DND-41 (cell line): ENCODE data around the gene TFF2.

ENCODE experiments used
- ATAC-seq: fragments of 200-7000 bp; cut with Tn5 transposase; 3 replicates; pipeline ENCODE4 v1.9.1; 2021; ENCODE audit warnings: low read depth; ENCODE audit not compliant: insufficient read depth
- DNase-seq: peaks from one replicate; pipeline ENCODE4 v3.0.0-alpha.2; 2020
- H2AFZ ChIP-seq: 2 replicates; pipeline ENCODE4 v1.6.0; 2012; ENCODE audit warnings: low read depth, low read length
- H3K27ac ChIP-seq: 2 replicates; pipeline ENCODE4 v1.5.1; 2012; ENCODE audit warnings: low read length, inconsistent platforms
- H3K27me3 ChIP-seq: fragments of 200-600 bp; sonication (generic); 2 replicates; pipeline ENCODE4 v1.6.0; 2012; ENCODE audit warnings: low read length, mild to moderate bottlenecking, inconsistent platforms; ENCODE audit not compliant: insufficient read depth, poor library complexity
- H3K36me3 ChIP-seq: 2 replicates; pipeline ENCODE4 v1.5.1; 2012; ENCODE audit warnings: low read length, inconsistent platforms; ENCODE audit not compliant: insufficient read depth
- H3K4me1 ChIP-seq: 2 replicates; pipeline ENCODE4 v1.5.1; 2012; ENCODE audit warnings: mild to moderate bottlenecking, low read length; ENCODE audit not compliant: insufficient read depth
- H3K4me2 ChIP-seq: 2 replicates; pipeline ENCODE4 v1.6.0; 2012; ENCODE audit warnings: mild to moderate bottlenecking, moderate library complexity, low read length, inconsistent platforms; ENCODE audit not compliant: insufficient read depth
- H3K4me3 ChIP-seq, 2 experiments: fragments of 200-600 bp in 1 of 2; shearing (Covaris generic) in 1 of 2; 2 replicates each; pipeline ENCODE4 v1.5.1; 2012 to 2016; ENCODE audit warnings: inconsistent platforms in 2 of 2, low read length in 2 of 2, mild to moderate bottlenecking in 2 of 2, low read depth in 1 of 2, moderate library complexity in 1 of 2
- H3K79me2 ChIP-seq: 2 replicates; pipeline ENCODE4 v1.6.0; 2012; ENCODE audit warnings: low read length, inconsistent platforms; ENCODE audit not compliant: insufficient read depth
- H3K9ac ChIP-seq: 2 replicates; pipeline ENCODE4 v1.6.0; 2012; ENCODE audit warnings: low read depth, mild to moderate bottlenecking, inconsistent platforms, low read length, moderate library complexity
- H3K9me3 ChIP-seq: 2 replicates; pipeline ENCODE4 v1.5.1; 2012; ENCODE audit warnings: low read length, moderate library complexity, mild to moderate bottlenecking, inconsistent platforms; ENCODE audit not compliant: insufficient read depth, severe bottlenecking
- H4K20me1 ChIP-seq: 2 replicates; pipeline ENCODE4 v1.6.0; 2012; ENCODE audit warnings: low read length; ENCODE audit not compliant: insufficient read depth
- CTCF ChIP-seq: IDR thresholded peaks from 2 replicates; pipeline ENCODE4 v1.5.1; 2012; ENCODE audit warnings: borderline replicate concordance, low read length, moderate library complexity, mild to moderate bottlenecking; ENCODE audit not compliant: poor library complexity, severe bottlenecking; ENCODE audit errors: extremely low read depth
- EZH2 ChIP-seq: IDR thresholded peaks from 3 replicates; pipeline ENCODE4 v1.6.1; 2012; ENCODE audit warnings: borderline replicate concordance, low read depth, mild to moderate bottlenecking, moderate library complexity, low read length, inconsistent platforms; ENCODE audit not compliant: severe bottlenecking

The TFF2 gene

GRCh38 chr21:42337830-42338728 lies 12.7 kb downstream of the TFF2 start:
- no peak overlapping the region for H3K27ac ChIP-seq
- H3K36me3 ChIP-seq, result no peaks in the 10 kb centered on the region
- H2AFZ ChIP-seq, result no peak overlapping the region
- H3K4me1 ChIP-seq, result no peaks in the 10 kb centered on the region
- ATAC-seq (peak; percentile 87), DNase-seq (peak; percentile 69)
- H3K4me3 ChIP-seq, result no peak overlapping the region
- H3K27me3 ChIP-seq, result no peaks in the 10 kb centered on the region
- TF ChIP-seq CTCF, result peak; percentile 86
- no peak for TF ChIP-seq EZH2
- H4K20me1 ChIP-seq, result no peaks in the 10 kb centered on the region
- no peak overlapping the region for H3K4me2 ChIP-seq
- H3K9ac ChIP-seq, result no peak overlapping the region
- H3K9me3 ChIP-seq, result no peaks in the 10 kb centered on the region
- no peaks in the 10 kb centered on the region for H3K79me2 ChIP-seq

GRCh38 chr21:42337276-42337675 lies 13.5 kb downstream of the TFF2 start:
- TF ChIP-seq CTCF (no peak), EZH2 (no peak)
- H3K4me2 ChIP-seq, result no peak overlapping the region

GRCh38 chr21:42336054-42336453 lies 14.7 kb downstream of the TFF2 start:
- Histone ChIP-seq H3K4me1 (no peaks in the 10 kb centered on the region), H3K4me2 (no peak overlapping the region), H3K9me3 (peaks cover 10% of the 10 kb centered on the region), H3K79me2 (no peaks in the 10 kb centered on the region), H4K20me1 (no peaks in the 10 kb centered on the region), H3K36me3 (no peaks in the 10 kb centered on the region), H3K4me3 (no peak overlapping the region), H3K27me3 (no peaks in the 10 kb centered on the region), H3K9ac (no peak overlapping the region), H2AFZ (no peak overlapping the region), H3K27ac (no peak overlapping the region)
- TF ChIP-seq CTCF, result no peak
- no peak for TF ChIP-seq EZH2
- ATAC-seq (no peak), DNase-seq (no peak)

More at GRCh38 chr21:42337276-42337675, 13.5 kb downstream of the TFF2 start:
- peaks cover under 1% of the 10 kb centered on the region for H3K9me3 ChIP-seq
- no peaks in the 10 kb centered on the region for H4K20me1 ChIP-seq
- H3K4me3 ChIP-seq, result no peak overlapping the region
- ATAC-seq, result no peak
- DNase-seq, result no peak
- no peaks in the 10 kb centered on the region for H3K27me3 ChIP-seq
- H3K4me1 ChIP-seq, result no peaks in the 10 kb centered on the region
- H3K9ac ChIP-seq, result no peak overlapping the region
- no peaks in the 10 kb centered on the region for H3K36me3 ChIP-seq
- no peak overlapping the region for H2AFZ ChIP-seq
- H3K79me2 ChIP-seq, result no peaks in the 10 kb centered on the region
- H3K27ac ChIP-seq, result no peak overlapping the region
